OCI-M1 (cell line): Measurements from ENCODE around the gene SUGCT.
A peak's percentile ranks its signal among the peaks of the same experiment; 100 is the strongest.
"Not testable (repeated sequence)": the region's sequence is repeated elsewhere in the genome, so short reads cannot be mapped to it uniquely, and the experiment has no call there.

Source experiments
- DNase-seq: peaks from one replicate; lab custom pipeline; 2025; lab: John Stamatoyannopoulos, UW

Gene SUGCT

GRCh38 chr7:40622941-40623501, 488.2 kb downstream of the SUGCT start:
- no peak for DNase-seq

- peak; percentile 10 for DNase-seq
Observed at GRCh38 chr7:40623863-40624262, 489.1 kb downstream of the SUGCT start.

GRCh38 chr7:40627361-40627760, 492.6 kb downstream of the SUGCT start:
- peak; percentile 75 for DNase-seq

- no peak for DNase-seq
Observed at GRCh38 chr7:40629891-40630290, 495.1 kb downstream of the SUGCT start.

- DNase-seq, result no peak
Observed at GRCh38 chr7:40634118-40634517, 499.3 kb downstream of the SUGCT start.

- DNase-seq, result no peak
Observed at GRCh38 chr7:40638545-40639320, 503.9 kb downstream of the SUGCT start.

GRCh38 chr7:40640566-40640965, 505.8 kb downstream of the SUGCT start:
- DNase-seq, result no peak

- DNase-seq, result no peak
Observed at GRCh38 chr7:40641701-40642100, 506.9 kb downstream of the SUGCT start.

- no peak for DNase-seq
Observed at GRCh38 chr7:40643664-40644063, 508.9 kb downstream of the SUGCT start.

DNA sequence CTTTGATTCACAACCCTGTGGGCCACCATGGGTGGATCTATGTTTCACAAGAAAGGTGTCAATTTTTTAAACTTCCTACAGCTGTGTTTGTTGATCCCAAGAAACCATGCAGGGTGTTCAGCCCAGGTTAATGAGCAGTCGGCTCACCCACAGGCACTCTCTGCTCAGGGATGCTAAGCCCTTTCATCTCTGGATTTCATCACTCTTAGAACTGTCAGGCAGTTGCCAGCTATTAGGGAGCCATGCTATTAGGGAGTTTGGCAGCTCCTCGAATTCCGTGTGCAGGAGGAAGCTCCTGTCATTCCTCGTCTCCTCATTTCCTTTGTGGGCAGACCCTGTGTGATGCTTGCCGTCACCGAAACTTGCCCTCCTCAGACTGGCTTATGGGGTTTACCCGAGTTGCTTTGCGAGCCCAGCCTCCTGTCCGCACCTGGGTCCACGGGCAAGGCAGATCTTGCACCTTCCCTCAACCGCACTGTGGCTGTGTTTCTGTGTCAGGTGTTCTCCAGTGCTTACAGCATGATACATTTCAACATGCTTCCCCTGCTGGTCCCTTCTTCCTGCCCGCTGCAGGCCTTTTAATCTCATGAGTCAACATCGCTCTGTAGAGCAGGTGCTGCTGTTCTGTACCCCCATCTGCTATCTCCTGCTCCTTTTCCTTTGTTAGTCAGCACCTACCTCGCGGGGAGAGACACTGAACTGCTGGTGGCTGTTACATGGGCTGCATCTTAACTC, 509.8 kb downstream of the SUGCT start:
- DNase-seq, result no peak

DNA sequence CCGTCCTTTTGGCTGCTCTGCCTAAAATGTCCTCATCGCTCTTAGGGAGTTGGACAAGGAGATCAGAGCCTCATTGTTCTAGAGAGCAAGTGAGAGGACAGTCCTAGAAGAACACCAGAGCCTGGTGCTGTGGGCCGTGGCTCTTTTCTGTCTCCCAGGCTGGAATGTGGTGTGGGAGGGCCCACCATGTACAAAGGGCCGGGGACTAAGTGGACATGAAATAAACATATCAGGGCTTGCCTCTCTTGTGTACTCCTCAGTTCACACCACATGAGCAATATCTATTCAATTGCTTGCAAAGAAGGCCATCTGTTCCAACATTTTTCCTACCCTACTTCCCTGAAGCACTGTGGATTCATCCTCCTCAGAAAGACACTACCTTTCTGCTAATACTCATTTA, 510.4 kb downstream of the SUGCT start:
- no peak for DNase-seq

GRCh38 chr7:40646717-40647116, 511.9 kb downstream of the SUGCT start:
- DNase-seq, result no peak

DNA sequence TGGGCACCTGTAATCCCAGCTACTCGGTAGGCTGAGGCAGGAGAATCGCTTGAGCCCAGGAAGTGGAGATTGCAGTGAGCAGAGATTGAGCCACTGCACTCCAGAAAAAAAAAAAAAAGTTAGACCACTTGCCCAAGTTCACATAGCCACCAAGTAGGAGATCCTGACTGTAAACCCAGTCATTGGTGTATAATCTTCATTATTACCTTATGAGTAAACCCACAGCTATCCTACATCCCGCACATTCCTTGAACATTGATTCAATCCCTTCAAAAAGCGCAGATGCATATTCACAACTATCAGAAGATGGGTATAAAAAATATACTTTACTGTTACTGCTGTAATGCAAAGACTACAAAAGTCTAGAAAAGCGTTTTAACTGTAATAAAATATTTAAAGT, 512.9 kb downstream of the SUGCT start:
- no peak for DNase-seq

GRCh38 chr7:40649247-40649646, 514.4 kb downstream of the SUGCT start:
- no peak for DNase-seq

DNA sequence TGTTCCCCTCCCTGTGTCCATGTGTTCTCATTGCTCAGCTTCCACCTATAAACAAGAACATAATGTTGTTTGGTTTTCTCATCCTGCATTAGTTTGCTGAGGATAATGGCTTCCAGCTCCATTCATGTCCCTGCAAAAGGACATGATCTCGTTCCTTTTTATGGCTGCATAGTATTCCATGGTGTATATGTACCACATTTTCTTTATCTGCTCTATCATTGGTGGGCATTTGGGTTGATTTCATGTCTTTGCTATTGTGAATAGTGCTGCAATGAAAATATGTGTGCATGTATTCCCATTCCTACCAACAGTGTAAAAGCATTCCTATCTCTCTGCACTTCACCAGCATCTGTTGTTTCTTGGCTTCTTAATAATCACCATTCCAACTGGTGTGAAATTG, 516.1 kb downstream of the SUGCT start:
- not testable (repeated sequence) for DNase-seq

GRCh38 chr7:40654171-40654570, 519.4 kb downstream of the SUGCT start:
- no peak for DNase-seq

DNA sequence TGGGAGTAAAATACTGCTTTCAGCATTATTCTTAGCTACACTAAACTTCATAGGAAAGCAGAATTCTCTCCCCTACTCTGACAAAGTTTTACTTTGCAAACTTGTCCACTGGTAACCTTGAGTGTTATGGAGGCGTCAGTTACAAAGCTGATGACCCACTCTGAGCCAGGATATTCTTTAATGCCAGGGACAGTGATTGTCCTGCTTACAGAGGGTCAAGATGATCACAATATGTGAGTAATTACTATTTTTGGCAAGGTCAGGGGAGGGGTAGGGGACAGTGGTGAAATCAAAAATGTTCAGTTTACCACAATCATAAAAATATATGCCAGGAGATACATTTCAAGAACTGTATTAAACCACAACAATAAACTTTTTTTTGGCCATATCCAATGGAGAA, 520.6 kb downstream of the SUGCT start:
- DNase-seq, result no peak

DNA sequence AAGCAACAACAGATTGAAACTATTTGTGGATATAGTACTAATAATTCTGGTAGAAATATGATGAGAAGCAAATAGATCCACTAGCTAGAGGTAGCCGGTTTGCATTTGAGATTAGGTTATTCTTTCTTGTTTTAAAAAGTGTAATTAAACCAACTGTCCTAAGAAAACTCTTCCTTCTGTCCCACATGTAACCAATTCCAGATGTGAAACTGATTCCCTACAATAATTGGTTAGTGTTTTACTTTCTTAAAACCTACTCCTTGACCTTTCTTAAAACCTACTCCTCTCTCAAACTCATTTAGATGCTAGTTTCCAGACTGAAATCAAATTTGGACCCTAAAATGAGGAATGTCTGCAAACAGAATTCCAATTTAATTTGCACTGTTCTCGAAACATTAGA, 521.5 kb downstream of the SUGCT start:
- no peak for DNase-seq

- no peak for DNase-seq
Observed at GRCh38 chr7:40658729-40659128, 523.9 kb downstream of the SUGCT start.

- no peak for DNase-seq
Observed at GRCh38 chr7:40659231-40659630, 524.4 kb downstream of the SUGCT start.

- DNase-seq, result peak; percentile 3
Observed at GRCh38 chr7:40673285-40673684, 538.5 kb downstream of the SUGCT start.

- DNase-seq, result no peak
Observed at GRCh38 chr7:40674316-40674715, 539.5 kb downstream of the SUGCT start.

DNA sequence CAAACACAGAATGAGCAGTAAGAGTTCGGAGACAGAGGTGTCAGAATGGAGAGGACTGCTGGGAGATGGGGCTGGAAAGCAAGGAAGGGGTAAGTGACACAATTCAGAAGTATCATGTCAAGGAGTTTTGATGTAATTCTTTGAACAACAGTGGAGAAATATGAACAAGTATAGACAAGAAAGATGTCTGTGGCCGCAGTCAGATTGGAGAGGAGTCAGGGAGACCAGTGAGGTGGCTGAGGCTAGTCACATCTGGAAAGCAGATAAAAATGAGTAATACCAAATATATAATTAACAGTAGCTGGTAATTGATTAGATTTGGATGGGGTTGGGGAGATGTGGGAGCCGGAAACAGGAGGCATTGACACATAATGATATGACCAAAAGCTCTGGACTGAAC, 540.9 kb downstream of the SUGCT start:
- DNase-seq, result no peak
